Progenitor cell of endocrine pancreas (in vitro differentiated cells): Measurements from ENCODE around the gene ADGRG4. TPM values are rescaled to one million over a fixed set of nuclear protein-coding genes. Genes with fewer than 3 reads are reported as not detected.

Experiments used
- DNase-seq: peaks from one replicate; pipeline ENCODE4 v3.0.0; 2021; ENCODE audit warnings: low spot score; ENCODE audit not compliant: unreplicated experiment
- H3K27ac Mint-ChIP-seq: 2 replicates; pipeline ENCODE4 v1.8.0; 2021; ENCODE audit warnings: mild to moderate bottlenecking, moderate library complexity, mixed read lengths
- H3K27me3 Mint-ChIP-seq: 2 replicates; pipeline ENCODE4 v1.8.0; 2021; ENCODE audit warnings: mixed read lengths
- H3K36me3 Mint-ChIP-seq: 2 replicates; pipeline ENCODE4 v1.8.0; 2022; ENCODE audit warnings: mixed read lengths; ENCODE audit not compliant: insufficient read depth
- H3K4me1 Mint-ChIP-seq: 2 replicates; pipeline ENCODE4 v1.8.0; 2021; ENCODE audit warnings: low read depth, mixed read lengths
- H3K4me3 Mint-ChIP-seq: 2 replicates; pipeline ENCODE4 v1.8.0; 2021; ENCODE audit warnings: low read depth, mild to moderate bottlenecking, moderate library complexity, mixed read lengths
- H3K9me3 Mint-ChIP-seq: 2 replicates; pipeline ENCODE4 v1.8.0; 2021; ENCODE audit warnings: low read depth, mixed read lengths
- total RNA-seq: library from RNA; stranded (reverse); gene quantifications from 2 replicates; pipeline ENCODE4 v1.2.1, GENCODE V29; 2021
- TF ChIP-seq, protein P1 (sequence below): fragments of 200-600 bp; sonication (generic); IDR thresholded peaks from one replicate; pipeline ENCODE4 v1.5.0; 2021; ENCODE audit warnings: antibody characterized with exemption, mild to moderate bottlenecking; ENCODE audit not compliant: unreplicated experiment

The ADGRG4 gene
- total RNA-seq, 1 donor from 2014 or later = 2.7 TPM

DNA sequence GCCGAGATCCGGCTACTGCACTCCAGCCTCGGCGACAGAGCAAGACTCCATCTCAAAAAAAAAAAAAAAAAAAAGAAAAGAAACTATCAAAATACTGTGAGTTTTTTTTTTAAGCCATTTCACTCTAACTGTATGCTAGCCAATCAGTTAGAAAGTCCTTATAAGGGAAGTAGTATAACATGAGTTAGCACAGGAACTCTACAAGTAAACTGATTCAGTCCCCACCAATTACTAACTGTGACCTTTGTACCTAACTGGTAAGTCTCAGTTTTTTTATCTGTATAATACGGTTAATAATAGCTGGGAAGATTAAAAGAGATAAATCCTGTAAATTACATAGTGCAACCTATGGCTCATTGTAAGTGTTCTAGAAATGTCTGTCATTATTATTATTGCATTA, 151.9 kb downstream of the ADGRG4 start:
- H3K4me3 Mint-ChIP-seq = no peak overlapping the region
- TF ChIP-seq, protein P1, sequence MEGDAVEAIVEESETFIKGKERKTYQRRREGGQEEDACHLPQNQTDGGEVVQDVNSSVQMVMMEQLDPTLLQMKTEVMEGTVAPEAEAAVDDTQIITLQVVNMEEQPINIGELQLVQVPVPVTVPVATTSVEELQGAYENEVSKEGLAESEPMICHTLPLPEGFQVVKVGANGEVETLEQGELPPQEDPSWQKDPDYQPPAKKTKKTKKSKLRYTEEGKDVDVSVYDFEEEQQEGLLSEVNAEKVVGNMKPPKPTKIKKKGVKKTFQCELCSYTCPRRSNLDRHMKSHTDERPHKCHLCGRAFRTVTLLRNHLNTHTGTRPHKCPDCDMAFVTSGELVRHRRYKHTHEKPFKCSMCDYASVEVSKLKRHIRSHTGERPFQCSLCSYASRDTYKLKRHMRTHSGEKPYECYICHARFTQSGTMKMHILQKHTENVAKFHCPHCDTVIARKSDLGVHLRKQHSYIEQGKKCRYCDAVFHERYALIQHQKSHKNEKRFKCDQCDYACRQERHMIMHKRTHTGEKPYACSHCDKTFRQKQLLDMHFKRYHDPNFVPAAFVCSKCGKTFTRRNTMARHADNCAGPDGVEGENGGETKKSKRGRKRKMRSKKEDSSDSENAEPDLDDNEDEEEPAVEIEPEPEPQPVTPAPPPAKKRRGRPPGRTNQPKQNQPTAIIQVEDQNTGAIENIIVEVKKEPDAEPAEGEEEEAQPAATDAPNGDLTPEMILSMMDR = no peak
- H3K4me1 Mint-ChIP-seq = peaks cover 3% of the 10 kb centered on the region
- H3K36me3 Mint-ChIP-seq = no peaks in the 10 kb centered on the region
- peaks cover 2% of the 10 kb centered on the region for H3K9me3 Mint-ChIP-seq
- no peaks in the 10 kb centered on the region for H3K27me3 Mint-ChIP-seq
- no peak overlapping the region for H3K27ac Mint-ChIP-seq
- no peak for DNase-seq

- H3K9me3 Mint-ChIP-seq = peaks cover 2% of the 10 kb centered on the region
- H3K27me3 Mint-ChIP-seq = no peaks in the 10 kb centered on the region
- no peaks in the 10 kb centered on the region for H3K36me3 Mint-ChIP-seq
- DNase-seq = no peak
- H3K4me1 Mint-ChIP-seq = peaks cover 3% of the 10 kb centered on the region
- no peak overlapping the region for H3K4me3 Mint-ChIP-seq
- TF ChIP-seq, protein P1 = no peak
- no peak overlapping the region for H3K27ac Mint-ChIP-seq
Observed at GRCh38 chrX:136453114-136453513, 152.4 kb downstream of the ADGRG4 start.

DNA sequence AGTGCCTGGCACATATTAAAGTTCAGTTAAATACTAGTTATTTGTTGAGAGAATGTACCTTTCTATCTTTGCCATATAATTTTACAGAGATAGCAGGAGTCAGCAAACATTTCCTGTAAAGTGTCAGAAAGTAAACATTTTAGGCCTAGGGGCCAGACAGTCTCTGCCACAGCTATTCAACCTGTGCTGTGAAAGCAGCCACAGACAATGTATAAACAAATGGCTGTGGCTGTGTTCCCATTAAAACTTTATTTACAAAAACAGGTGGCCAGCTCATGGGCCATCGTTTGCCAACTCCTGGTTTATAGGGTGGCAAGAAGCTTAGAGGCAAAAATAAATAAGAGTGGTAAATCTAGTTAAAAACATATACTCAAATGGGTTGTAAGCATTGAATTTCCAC, 153.0 kb downstream of the ADGRG4 start:
- H3K27me3 Mint-ChIP-seq = no peaks in the 10 kb centered on the region
- no peak overlapping the region for H3K4me3 Mint-ChIP-seq
- H3K27ac Mint-ChIP-seq = no peak overlapping the region
- no peak for DNase-seq
- peaks cover 2% of the 10 kb centered on the region for H3K9me3 Mint-ChIP-seq
- no peaks in the 10 kb centered on the region for H3K36me3 Mint-ChIP-seq
- TF ChIP-seq, protein P1 = no peak
- peaks cover 3% of the 10 kb centered on the region for H3K4me1 Mint-ChIP-seq

DNA sequence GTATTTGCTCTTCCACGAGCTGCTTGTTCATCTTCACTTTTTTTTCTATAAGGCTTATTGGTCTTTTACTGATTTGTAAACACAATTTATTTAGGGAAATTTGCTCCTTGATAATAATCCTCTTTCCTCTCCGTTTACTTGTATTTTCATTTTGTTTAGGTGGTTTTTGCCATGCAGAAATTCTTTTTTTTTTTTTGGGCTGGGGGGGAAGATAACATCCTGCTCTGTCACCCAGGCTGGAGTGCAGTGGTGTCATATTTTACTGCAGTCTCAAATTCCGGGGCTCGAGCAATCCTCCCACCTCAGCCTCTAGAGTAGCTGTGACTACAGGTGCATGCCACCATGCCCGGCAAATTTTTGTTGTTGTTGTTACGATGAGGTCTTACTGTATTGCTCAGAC, 155.4 kb downstream of the ADGRG4 start:
- Mint-ChIP-seq H3K27me3 (no peaks in the 10 kb centered on the region), H3K36me3 (no peaks in the 10 kb centered on the region), H3K27ac (no peak overlapping the region), H3K9me3 (peaks cover 2% of the 10 kb centered on the region), H3K4me1 (peaks cover 3% of the 10 kb centered on the region), H3K4me3 (no peak overlapping the region)
- DNase-seq = no peak
- TF ChIP-seq, protein P1 = no peak

- peaks cover 2% of the 10 kb centered on the region for H3K9me3 Mint-ChIP-seq
- no peak overlapping the region for H3K4me3 Mint-ChIP-seq
- no peak for DNase-seq
- TF ChIP-seq, protein P1 = no peak
- H3K36me3 Mint-ChIP-seq = no peaks in the 10 kb centered on the region
- no peak overlapping the region for H3K27ac Mint-ChIP-seq
- H3K4me1 Mint-ChIP-seq = peaks cover 3% of the 10 kb centered on the region
- no peaks in the 10 kb centered on the region for H3K27me3 Mint-ChIP-seq
Observed at GRCh38 chrX:136457303-136457917, 156.6 kb downstream of the ADGRG4 start.
